NCI-H526 (cell line): ENCODE data around the gene PSMC4.

Experiments used
- DNase-seq, 2 experiments: peaks; one replicate each; lab custom pipeline; 2025; lab: John Stamatoyannopoulos, UW

PSMC4 gene

DNA sequence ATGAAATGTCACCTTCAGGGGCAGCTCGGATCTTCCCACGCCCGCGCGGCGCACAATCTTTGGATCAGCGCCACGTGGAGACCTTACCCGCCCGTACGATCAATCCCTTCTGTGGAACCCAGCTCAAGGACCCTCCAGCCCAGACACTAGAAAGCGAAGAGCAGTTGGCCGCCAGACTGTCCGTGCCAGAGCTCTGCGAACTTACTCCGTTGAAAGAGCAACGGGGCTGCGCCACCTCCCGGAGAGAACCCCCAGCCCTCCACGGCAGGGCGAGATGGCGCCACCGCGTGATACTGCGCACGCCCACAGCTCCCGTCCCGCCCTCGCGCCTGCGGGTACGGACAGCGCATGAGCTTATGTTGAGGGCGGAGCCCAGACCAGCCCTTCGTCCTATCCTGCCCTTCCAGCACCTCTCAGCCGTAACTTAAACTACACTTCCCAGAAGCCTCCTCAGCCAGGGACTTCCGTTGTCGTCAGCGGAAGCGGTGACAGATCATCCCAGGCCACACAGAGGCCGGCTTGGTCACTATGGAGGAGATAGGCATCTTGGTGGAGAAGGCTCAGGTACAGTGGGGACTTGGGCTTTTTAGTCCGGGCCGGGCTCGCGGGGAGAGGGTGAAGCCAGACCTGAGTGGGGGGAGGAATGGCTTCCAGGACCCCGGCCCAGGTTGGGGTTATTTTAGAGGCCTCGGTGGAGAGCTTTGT, at the start of gene PSMC4:
Gene PSMC4, plus strand, starts transcription at position 491 of the 705 bp plus-strand sequence. Its CDS starts 38 bp downstream, at position 529.
- DNase-seq = peak; percentile 98 to 99

DNA sequence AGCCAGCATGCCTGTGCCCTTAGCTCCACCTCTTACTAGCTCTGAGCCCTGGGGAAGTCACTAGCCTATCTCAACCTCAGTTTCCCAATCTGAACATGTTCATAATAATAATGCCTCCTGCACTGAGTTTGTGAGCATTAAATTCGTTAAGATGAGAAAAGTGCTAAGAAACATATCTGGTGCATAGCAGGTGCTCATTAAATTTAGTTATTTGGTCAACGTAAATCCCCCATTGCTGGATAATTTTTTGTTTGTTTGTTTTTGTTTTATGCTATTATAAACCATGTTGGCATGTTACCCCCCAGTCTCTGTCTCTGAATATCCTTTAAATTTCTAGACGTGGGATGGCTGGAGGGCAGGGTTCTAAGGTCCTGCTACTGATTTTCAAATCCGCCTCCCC, 47.1 kb upstream of the PSMC4 start:
- no peak for DNase-seq

DNA sequence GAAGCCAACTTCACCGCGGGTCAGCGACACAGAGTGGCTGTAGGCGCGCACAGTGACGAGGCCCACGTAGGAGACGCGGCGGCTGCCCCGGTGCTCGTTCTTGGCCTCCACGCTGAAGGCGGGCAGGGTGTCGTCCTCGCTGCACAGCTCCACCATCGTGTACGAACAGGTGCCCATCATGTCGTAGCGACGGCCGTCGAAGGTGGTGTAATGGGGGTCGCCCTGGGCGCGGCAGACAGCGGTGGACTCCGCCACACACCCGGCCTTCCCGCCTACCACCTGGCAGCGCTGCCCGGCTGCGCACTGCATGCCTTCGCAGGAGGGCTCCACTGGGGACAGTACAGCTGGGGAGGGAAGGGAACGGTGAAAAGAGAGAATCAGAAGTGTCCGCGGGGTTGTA, 46.6 kb upstream of the PSMC4 start:
- no peak for DNase-seq

DNA sequence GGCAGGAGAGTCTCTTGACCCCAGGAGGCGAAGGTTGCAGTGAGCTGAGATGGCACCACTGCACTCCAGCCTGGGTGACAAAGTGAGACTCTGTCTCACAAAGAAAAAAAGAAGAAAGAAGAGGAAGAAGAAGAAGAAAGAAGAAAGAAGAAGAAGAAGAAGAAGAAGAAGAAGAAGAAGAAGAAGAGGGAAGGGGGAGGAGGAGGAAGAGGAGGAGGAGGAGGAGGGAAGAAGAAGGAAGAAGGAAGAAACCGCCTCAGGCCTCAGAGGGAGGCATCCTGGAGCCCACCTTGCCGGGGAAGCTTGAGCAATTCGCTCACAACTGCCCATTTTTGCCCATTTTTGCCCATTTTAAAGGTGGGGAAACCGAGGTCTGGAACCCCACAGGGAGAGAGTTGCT, 46.0 kb upstream of the PSMC4 start:
- no peak for DNase-seq

DNA sequence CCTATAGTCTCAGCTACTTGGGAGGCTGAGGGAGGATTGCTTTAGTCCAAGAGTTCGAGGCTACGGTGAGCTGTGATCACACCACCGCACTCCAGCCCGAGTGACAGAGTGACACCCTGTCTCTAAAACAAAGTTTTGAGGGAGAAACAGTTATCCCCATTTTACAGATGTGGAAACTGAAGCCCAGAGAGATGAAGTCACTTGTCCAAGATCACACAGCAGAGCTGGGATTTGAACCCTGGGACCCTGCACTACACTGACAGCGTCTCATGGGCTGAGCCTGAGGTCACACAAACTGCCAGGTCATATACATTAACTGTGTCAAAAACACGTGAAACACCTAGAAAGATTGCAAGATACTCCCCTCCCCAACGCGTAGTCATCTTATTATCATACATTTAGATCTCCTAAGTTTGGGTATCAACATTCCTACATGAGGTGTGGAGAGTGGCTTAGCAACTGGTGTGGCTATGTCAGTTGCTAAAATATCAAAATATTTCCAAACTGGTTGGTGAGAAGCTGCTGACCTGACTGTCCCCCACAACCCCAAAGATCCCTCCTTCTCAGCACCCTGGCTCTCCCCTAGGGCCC, 44.7 kb upstream of the PSMC4 start:
- DNase-seq = no peak

DNA sequence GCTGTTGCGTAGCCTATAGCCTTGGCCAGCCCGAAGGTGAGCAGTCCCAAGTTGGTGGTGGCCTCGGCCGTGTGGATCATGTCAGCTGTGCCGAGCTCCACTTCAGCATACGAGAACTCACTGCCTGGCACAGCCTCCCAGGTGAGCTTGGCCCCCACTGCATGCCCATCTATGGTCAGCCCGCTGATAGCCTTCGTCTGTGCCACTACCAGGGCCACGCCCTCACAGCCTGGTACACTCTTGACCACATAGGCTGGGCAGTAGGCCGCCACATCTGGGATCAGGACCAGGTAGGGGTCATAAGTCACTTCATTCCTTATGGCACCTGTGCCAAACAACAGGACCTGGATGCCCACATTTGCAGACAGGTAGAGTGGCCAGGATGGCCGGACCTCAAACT, 43.9 kb upstream of the PSMC4 start:
- DNase-seq = no peak

DNA sequence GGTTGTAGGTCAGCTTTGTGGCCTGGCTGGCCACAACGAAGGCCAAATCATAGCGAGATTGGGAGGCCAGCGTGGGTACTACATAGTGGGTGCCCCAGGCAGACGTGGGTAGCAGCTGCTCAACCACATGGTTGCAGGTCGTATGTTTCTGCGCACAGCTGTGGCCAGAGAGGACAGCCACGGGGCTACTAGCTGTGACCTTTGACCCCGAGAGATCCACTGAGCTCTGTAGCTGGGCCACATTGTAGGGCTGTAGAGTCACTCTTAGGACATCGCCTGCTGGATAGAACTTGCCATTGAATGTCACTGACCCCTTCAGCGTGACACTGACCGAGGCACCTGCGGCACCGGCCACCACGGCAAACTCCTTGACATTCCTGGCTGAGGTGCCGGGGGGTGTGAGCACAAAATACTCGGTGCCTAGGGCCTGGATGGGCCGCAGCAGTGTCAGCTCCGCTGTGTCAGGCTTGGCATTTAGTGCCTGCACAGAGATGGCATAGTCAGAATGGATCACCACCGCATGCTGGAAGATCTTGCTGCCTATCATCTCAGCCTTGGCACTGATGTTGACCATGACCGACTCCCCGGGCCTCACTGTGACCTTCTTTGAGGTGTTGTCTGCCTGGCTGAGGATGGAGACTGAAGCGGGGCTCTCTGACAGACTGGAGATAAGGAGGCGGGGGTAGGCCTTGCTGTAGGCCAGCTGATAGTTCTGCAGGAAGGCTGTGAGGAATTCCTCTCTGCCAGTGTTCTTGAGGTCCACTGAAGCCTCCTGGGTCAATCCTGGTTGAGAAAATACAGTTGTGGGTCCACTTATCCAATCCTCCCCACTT, 43.2 kb upstream of the PSMC4 start:
- DNase-seq = no peak

DNA sequence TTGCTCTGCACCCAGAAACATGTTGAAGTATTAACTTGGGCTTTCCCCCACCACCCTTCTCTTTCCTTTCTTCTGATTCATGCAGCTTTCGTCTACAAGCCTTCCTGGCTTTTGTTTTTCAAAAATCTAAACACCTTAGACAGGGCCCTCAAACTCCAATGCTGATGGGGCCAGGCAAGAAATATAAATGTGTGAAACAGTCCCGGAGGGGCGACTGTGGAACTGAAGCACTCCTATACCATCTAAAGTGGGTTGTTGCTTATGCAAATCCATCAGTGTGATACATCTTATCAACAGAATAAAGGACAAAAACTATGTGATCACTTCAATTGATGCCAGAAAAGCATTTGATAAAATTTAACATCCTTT, 42.6 kb upstream of the PSMC4 start:
- DNase-seq = no peak

DNA sequence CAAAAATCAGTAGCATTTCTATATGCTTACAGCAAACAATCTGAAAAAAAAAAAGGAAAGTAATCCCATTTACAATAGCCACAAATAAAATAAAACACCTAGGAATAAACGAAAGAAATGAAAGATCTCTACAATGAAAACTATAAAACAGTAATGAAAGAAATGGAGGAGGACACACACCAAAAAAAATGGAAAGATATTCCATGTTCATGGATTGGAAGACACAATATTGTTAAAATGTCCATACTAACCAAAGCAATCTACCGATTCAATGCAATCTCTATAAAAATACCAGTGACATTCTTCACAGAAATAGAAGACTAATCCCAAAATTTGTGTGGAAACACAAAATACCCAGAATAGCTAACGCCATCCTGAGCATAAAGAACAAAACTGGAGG, 41.2 kb upstream of the PSMC4 start:
- DNase-seq = no peak

DNA sequence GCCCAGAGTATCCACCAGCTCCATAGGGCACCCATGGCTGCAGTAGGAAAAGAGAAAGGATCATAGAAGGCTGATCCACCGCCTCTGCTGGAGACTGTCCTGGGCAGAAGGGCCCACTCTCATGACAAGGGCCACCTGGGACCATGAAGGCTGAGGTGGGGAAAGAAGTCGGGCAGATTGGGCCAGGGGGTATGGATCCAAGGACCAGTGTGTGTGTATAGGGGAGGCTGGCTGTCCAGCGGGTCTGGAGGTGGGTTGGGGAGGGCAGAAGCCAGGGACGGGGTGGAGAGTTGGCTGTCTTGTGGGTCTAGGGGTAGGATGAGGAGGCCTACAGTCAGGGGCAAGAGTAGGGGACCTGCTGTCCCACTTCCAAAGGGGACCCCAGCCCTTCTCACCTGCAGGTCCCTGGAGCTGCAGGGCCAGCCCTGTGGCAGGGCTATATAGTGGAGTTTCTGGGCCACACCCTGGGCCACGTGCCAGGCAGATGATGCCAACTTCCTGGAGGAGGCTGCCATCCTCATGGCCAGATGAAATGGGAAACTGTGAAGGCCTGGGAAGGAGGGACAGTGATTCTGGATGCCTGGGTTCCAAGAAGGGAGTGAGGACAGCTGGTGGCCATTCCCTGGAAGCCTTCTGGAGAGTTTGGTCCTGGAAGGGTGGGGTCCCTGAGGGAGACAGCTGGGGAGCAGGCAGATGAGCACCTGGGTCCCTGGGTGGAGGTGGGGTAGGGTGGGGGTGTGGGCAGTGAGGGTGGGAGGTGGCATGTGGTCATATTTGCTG, 36.2 kb upstream of the PSMC4 start, which contains the start of gene FCGBP:
Gene FCGBP, minus strand, starts transcription at position 51 of the 780 bp plus-strand sequence.
- DNase-seq = no peak

DNA sequence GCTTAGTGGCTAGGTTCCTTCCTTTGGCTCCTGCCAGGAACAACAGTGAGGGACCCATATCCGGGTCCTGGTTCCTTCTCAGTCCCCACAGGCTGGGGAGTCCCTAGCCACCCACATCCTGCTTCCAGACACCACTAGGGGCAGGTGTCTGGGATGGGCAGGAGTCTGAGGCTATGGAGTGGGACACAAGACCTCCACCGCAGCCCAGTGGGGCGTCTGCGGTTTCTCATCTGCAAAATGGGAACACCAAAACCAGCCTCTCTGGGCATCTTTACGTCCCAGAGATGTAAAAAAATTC, 35.7 kb upstream of the PSMC4 start:
- no peak for DNase-seq

DNA sequence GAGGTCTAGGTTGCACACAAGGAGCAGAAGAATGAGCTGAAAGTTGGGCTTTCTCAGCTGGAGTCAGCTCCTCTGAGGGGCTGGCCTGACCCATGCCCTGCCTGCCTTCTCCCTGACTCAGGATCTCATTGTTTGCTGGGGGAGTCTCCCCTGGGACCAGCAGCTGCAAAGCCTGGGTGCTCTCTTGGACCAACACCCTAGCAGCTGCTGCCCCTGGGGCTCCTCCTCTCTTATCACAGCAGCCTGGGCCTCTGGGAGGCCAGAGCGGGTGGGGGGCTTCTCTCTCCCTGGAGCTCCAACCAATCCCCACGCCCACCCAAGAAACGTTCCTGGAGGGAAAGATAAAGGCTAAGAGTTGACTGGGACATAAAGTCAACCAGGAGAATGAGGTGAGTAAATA, 34.9 kb upstream of the PSMC4 start:
- no peak for DNase-seq

DNA sequence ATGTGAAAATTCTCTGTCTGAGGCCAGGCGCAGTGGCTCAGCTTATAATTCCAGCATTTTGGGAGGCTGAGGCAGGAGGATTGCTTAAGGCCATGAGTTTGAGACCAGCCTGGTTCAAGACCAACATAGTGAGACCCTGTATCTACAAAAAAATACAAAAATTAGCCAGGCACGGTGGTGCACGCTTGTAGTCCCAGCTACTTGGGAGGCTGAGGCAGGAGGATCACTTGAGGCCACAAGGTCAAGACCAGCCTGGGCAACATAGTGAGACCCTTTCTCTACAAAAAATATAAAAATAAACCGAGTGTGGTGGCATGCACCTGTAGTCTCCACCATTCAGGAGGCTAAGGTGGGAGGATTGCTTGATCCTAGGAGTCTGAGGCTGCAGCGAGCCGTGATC, 34.3 kb upstream of the PSMC4 start:
- DNase-seq = no peak

DNA sequence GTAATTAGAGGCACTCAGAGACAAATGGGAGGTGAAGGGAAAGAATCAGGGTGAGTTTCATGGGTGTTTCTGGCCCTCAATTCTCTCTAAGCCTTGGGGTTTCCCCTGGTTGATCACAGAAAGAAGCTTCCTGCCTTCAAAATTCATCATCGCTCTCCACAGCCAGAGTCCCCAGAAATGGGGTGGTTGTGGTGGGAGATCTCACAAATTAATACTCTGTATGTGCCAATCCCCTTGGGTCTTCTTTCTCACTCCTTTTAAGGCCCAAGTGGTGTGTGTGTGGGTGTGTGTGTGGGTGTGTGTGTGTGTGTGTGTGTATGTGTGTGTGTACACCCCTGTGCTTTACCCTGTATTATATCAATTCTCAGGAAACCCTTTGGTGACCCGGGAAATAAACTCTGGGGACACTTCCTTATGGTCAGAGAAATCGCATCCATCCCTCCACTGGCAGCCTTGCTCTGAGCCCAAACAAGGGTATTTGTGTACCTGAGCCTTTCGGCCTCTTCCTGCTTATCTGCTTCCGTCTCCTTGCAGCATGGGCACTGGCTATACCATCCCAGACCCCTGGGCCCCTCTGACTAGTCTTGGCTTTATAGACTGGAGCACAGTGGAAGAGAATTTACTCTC, 33.8 kb upstream of the PSMC4 start:
- no peak for DNase-seq

DNA sequence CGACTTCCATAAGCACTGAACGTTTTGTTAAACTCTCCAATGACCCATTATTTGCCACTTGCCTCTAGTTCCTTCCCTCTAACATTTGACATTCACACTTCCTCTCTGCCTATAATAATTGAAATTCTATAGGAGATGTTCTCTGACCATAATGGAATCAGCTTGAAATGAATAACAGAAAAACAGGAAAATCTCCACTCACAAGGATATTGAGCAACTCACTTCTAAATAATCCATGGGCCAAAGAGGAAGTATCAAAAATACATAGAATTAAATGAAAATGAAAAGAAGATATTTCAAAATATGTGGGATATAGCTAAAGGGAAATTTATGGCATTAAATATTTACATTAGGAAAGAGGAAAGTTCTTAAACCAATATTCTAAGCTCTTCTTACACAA, 33.2 kb upstream of the PSMC4 start:
- DNase-seq = no peak

DNA sequence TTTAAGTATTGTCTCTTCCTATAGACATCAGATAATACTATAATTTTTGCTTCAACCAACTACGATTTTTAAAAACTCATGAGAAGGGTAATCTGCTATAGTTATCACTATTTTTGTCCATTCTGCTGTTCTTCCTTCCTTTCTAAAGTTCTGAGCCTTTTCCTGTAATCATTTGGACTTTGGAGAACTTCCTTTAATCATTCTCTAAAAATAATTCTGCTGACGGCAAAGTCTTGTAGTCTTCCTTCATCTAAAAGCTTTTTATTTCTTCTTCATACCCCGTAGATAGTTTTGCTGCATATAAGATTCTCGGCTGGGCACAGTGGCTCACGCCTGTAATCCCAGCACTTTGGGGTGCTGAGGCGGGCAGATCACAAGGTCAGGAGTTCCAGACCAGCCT, 31.4 kb upstream of the PSMC4 start:
- DNase-seq = no peak

DNA sequence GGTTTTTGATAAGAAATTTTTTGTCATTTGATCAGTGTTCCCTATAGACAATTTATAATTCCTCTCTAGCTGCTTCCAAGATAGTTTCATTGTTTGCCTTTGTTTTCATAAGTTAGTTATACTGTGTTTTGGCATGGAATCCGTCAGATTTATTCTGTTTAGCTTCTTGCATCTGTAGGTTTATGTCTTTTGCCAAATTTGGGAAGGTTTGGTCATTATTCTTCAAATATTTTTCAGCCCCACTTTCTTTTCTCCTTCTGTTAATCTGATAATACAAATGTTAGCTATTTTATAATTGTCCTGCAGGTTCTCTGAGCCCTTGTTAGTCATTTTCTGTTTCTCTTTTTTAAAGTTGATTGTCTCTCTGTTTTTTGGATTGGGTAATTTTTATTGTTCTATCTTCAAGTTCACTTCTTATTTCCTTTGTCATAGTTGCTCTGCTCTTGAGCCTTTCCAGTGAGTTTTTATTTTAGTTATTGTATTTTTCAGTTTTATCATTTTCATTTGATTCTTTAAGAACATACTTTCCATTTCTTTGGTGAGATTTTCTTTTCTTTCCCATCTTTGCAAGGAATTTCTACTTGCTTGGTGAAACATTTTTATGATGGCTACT, 30.6 kb upstream of the PSMC4 start:
- DNase-seq = no peak

DNA sequence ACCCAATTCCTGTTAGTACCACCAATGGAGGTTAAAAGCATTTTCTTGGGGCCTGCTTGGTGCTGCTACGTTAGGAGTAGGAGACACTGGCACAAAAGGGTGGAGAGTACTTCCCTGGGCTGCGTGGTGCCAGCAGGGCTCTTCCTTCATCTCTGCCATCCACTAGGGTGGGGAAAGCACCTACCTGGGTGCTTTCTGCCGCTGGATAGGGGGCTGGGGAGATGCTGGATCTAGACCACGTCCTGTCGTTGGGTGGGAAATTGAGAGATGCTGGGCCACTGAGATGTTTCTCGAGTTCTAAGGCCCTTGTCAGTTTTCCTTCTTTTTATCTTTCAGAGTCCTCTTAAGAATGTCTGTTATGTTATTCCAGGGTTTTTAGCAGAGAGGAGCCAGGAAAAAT, 29.8 kb upstream of the PSMC4 start:
- DNase-seq = no peak

DNA sequence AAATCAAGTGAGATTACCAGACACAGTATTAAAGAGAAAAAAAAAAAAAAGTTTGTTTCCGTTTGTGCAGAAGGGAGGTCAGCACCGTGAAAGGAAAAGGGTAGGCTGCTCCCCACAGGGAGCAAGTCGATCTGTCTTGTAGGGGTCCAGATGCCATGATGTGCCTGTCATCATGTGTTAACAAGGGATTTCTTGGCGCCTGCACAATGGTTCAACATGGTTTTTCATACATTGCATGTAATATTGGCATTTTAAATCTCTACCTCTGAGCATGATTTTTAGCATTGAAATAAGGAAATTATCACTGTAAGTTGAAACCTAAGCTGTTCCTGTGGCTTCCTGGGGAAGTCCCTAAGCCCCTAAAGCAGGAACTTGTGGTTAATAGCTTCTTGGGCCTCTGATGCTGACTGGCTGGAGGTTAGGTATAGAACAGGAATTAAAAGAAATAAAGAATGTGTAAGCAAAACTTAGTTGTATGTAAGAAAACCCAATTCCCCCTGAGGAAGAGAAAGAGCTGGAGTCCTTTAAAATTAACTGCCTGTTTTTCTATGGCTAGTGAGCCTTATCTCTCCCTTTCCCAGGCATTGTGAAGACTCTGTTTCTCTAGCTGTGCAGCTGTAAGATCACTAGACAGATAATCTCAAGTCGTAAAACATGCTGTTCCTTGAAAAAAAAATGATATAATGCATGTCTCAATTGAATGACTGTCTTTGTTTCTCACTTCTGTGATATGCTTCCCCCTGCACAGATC, 29.2 kb upstream of the PSMC4 start:
- DNase-seq = no peak

DNA sequence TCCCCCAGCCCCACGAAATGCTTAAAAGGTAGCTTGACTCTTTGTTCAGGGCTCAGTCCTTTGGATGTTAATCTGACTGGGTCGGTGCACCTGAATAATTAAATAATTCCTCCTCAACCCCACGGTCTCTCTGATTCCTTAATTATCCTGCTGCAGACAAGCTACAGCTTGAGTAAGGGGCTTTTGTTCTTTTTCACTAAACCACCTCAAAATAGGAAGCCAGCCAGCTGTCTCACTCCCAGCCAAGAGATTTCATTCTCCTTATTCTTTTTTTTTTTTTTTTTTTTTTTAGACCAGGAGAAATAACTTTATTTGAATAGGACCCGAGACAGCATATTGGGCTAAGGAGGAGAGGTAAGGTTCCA, 28.6 kb upstream of the PSMC4 start:
- no peak for DNase-seq

DNA sequence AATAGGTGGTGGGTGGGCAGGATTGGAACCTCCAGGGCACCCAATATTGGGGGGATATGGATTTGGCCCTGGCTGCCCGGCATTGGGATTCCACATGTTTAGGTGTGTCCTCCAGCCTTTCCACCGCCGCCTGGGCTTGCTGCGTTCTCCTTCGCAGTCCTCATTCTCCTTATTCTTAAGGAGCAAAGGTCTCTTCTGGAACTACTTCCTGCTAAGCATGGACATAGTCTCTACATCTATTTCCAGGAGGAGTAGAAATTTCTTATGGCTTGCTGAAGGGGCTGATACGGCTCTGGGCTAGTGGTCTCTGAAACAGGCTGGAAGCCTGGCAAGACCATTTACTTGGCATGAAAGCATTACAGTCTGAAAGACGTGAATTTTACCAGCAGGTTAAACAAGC, 27.4 kb upstream of the PSMC4 start:
- DNase-seq = no peak
